Neural progenitor cell (in vitro differentiated cells): Measurements from ENCODE around the gene GPR183.

Experiments
- CTCF ChIP-seq: fragments of 200-600 bp; sonication (generic); IDR thresholded peaks from 2 replicates; pipeline ENCODE4 v1.5.1; 2017; ENCODE audit warnings: antibody characterized with exemption, mild to moderate bottlenecking
- EZH2 ChIP-seq: fragments of 200-600 bp; sonication (generic); IDR thresholded peaks from 2 replicates; pipeline ENCODE4 v1.6.1; 2017; ENCODE audit warnings: antibody characterized with exemption, mild to moderate bottlenecking, moderate library complexity
- EZH2phosphoT487 ChIP-seq: fragments of 200-600 bp; sonication (generic); IDR thresholded peaks from 2 replicates; pipeline ENCODE4 v1.6.1; 2017; ENCODE audit warnings: antibody characterized with exemption

GRCh38 chr13:99275093-99275469, 32.1 kb downstream of the GPR183 start:
- TF ChIP-seq CTCF (no peak), EZH2 (no peak), EZH2phosphoT487 (no peak)
